Esophagus muscularis mucosa (tissue), 3 donors: Measurements from ENCODE around the gene RUVBL2.

Experiments
- CTCF ChIP-seq, 3 experiments: fragments of 200-600 bp in 2 of 3; fragments of 450-650 bp in 1 of 3; sonication (generic) in 2 of 3; IDR thresholded peaks; one replicate each; pipeline ENCODE4 v1.5.1; 2017 to 2019; ENCODE audit warnings: antibody characterized with exemption in 3 of 3, mild to moderate bottlenecking in 2 of 3, moderate library complexity in 1 of 3
- POLR2A ChIP-seq: fragments of 450-650 bp; IDR thresholded peaks from one replicate; pipeline ENCODE4 v1.6.1; 2017; ENCODE audit warnings: antibody characterized with exemption, moderate library complexity, mild to moderate bottlenecking, low read depth

GRCh38 chr19:48986211-48986610 lies 7.5 kb upstream of the RUVBL2 start:
- TF ChIP-seq CTCF (IDR thresholded peaks at IDR 0.05) (no peak), POLR2A (no peak)
